Measurements from ENCODE around the gene WDR90.

DNA sequence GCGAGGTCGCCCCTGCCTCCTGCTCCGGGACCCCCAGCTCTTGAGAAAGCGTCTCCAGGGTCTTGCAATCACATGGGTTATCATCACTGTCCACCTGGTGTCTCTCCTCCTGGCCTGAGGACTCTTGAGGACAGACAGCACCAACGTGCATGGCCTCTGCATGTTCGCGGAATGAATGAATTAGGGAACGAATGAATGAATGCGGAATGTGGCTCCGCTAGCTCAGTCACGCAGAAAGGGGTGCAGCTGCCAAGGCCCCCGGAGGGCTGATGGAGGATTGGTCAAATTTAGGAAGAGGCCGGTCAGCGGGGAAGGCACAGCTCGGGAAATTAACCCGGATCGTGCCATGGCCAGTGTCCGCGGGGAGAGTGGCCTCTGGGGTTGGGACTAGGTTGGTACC, 53.2 kb downstream of the WDR90 start:
- TF ChIP-seq CTCF (IDR thresholded peaks at IDR 0.05; ENCODE audit: low read depth, low read length, poor library complexity, severe bottlenecking), result no peak
- no peak for TF ChIP-seq EZH2phosphoT487 (IDR thresholded peaks at IDR 0.05; ENCODE audit: borderline replicate concordance, low read length)
